A673 (cell line): ENCODE measurements around the gene KANSL1L.

ENCODE experiments used
- CTCF ChIP-seq: fragments of 300-800, 200-600 bp; sonication (generic); conservative IDR thresholded peaks from 2 replicates; pipeline ENCODE4 v1.5.1; 2017; ENCODE audit warnings: low read depth, mild to moderate bottlenecking, antibody characterized with exemption, low read length, moderate library complexity, mixed read lengths
- EZH2 ChIP-seq: fragments of 200-600 bp; sonication (generic); IDR thresholded peaks from 2 replicates; pipeline ENCODE4 v1.6.1; 2017; ENCODE audit warnings: borderline replicate concordance, low read depth, mild to moderate bottlenecking, mixed read lengths, antibody characterized with exemption, low read length; ENCODE audit not compliant: poor library complexity, severe bottlenecking

GRCh38 chr2:210007895-210008294, 163.3 kb downstream of the KANSL1L start:
- no peak for TF ChIP-seq EZH2
- no peak for TF ChIP-seq CTCF
